Measurements from ENCODE around the gene IPO11.

The IPO11 gene

GRCh38 chr5:62412549-62413329 is at the start of gene IPO11:
Gene IPO11, plus strand, starts transcription at chr5:62412763. Its CDS starts 24,517 bp downstream, at chr5:62437280.
- DNase-seq (ENCODE audit: low read depth in 2 of 2): peak; percentile 98 to 99

- no peak for DNase-seq (ENCODE audit: low read depth in 2 of 2)
Measured at GRCh38 chr5:62369039-62369438, 43.5 kb upstream of the IPO11 start.

- DNase-seq (ENCODE audit: low read depth in 2 of 2): no peak
Measured at GRCh38 chr5:62371409-62371808, 41.2 kb upstream of the IPO11 start.

GRCh38 chr5:62372600-62372999 is 40.0 kb upstream of the IPO11 start:
- DNase-seq (ENCODE audit: low read depth in 2 of 2): no peak

GRCh38 chr5:62373382-62373781 is 39.2 kb upstream of the IPO11 start:
- no peak for DNase-seq (ENCODE audit: low read depth in 2 of 2)

GRCh38 chr5:62374090-62374489 is 38.5 kb upstream of the IPO11 start:
- DNase-seq (ENCODE audit: low read depth in 2 of 2): no peak

GRCh38 chr5:62375627-62376026 is 36.9 kb upstream of the IPO11 start:
- DNase-seq (ENCODE audit: low read depth in 2 of 2): no peak

GRCh38 chr5:62376064-62376463 is 36.5 kb upstream of the IPO11 start:
- no peak for DNase-seq (ENCODE audit: low read depth in 2 of 2)

- DNase-seq (ENCODE audit: low read depth in 2 of 2): no peak
Measured at GRCh38 chr5:62385131-62385530, 27.4 kb upstream of the IPO11 start.

- DNase-seq (ENCODE audit: low read depth in 2 of 2): no peak
Measured at GRCh38 chr5:62385816-62386400, 26.7 kb upstream of the IPO11 start.

- no peak for DNase-seq (ENCODE audit: low read depth in 2 of 2)
Measured at GRCh38 chr5:62386824-62387223, 25.7 kb upstream of the IPO11 start.

- no peak for DNase-seq (ENCODE audit: low read depth in 2 of 2)
Measured at GRCh38 chr5:62395210-62395950, 17.2 kb upstream of the IPO11 start.

GRCh38 chr5:62403411-62404250 is 8.9 kb upstream of the IPO11 start, which contains the start of gene DIMT1:
Gene DIMT1, minus strand, starts transcription at chr5:62403905. Its CDS starts 133 bp downstream, at chr5:62403772.
- DNase-seq (ENCODE audit: low read depth in 2 of 2): peak; percentile 90 to 91

- no peak for DNase-seq (ENCODE audit: low read depth in 2 of 2)
Measured at GRCh38 chr5:62413711-62414110, 1.1 kb downstream of the IPO11 start.

GRCh38 chr5:62418462-62419076 is 6.0 kb downstream of the IPO11 start:
- no peak for DNase-seq (ENCODE audit: low read depth in 2 of 2)

- no peak for DNase-seq (ENCODE audit: low read depth in 2 of 2)
Measured at GRCh38 chr5:62419609-62420008, 7.0 kb downstream of the IPO11 start.

- DNase-seq (ENCODE audit: low read depth in 2 of 2): no peak
Measured at GRCh38 chr5:62421414-62421813, 8.9 kb downstream of the IPO11 start.

- DNase-seq (ENCODE audit: low read depth in 2 of 2): no peak
Measured at GRCh38 chr5:62424763-62425162, 12.2 kb downstream of the IPO11 start.

GRCh38 chr5:62431735-62432620 is 19.4 kb downstream of the IPO11 start:
- no peak for DNase-seq (ENCODE audit: low read depth in 2 of 2)

GRCh38 chr5:62432621-62433064 is 20.1 kb downstream of the IPO11 start:
- no peak for DNase-seq (ENCODE audit: low read depth in 2 of 2)
